GM19238 (cell line): ENCODE measurements around the gene TLE3.

Experiments
- DNase-seq: peaks from one replicate; pipeline ENCODE4 v3.0.0; 2011; ENCODE audit warnings: low spot score; ENCODE audit not compliant: insufficient read length

The TLE3 gene

DNA sequence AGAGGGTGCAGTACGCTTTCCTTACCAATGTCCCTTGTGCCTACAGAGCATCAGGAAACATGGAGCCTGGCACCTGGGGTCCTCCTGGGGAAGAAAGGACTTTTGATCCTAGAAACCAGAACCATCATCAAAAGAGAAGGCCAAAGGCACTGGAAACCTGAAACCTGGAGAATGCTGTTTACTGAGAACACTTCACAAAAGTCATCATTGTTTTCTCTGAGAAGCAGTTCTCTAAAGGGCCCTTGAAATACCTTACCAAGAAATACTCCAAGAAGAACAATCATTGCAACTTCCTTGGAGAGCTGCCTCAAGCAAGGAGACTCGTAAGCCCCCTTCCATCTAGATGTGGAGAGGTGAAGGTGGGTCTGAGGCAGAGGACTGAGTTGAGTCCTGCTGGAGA lies 66.0 kb downstream of the TLE3 start:
- no peak for DNase-seq

DNA sequence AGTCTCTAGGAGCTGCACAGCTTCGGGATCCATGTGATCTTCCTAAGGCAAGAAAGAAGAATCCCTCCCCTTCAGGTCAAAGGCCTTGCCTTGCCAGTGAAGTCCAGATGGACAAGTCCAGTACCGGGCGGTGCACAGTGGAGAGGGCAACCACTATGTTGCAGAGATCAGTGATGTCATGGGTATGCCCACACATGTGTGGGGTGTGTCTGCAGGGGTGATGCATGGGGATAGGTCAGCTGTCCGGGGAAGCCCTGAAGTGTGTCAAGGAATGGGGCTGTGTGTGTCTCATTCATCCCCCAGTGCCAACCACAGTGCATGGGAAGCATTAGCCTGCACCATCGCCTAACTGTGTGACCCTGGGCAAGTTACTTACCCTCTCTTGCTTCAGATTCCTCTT lies 66.5 kb downstream of the TLE3 start:
- no peak for DNase-seq

DNA sequence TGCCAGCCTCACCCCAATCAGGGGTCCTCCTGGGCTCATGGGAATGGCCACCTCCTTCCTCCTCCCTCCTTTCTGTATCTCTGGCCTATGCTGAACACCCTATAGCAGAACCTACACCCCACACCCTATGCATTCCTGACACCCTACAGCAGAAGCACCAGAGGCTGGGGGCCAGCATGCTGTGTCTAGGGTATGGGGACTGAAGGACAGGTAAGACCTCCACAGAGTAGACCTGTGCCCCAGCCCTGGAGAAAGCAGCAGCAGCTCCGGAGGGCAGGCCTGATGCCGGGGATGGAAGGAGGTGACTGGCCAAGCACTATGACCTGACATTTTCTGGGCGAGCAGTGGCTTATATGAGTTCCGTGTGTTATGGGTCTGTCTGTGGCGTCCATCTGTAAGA lies 66.9 kb downstream of the TLE3 start:
- DNase-seq: no peak

DNA sequence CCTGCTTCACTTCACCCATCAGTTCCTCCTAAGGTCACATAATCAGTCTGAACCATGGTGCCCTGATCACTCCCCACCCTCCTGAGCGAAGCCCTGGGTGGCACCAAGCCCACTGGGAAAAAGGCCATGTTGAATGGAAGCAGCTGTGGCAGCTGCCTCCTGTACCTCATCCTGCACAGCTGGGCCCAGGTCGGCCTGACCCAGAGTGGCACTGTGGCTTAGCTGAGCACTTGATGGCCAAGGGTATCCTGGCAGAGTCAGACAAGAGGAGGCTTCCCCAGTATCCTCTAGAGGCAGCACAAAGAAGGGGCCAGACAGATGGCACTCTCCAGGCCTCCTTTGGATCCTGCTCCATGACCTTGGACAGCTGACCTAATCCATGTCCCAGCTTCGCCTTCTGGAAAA lies 68.4 kb downstream of the TLE3 start:
- DNase-seq: no peak

DNA sequence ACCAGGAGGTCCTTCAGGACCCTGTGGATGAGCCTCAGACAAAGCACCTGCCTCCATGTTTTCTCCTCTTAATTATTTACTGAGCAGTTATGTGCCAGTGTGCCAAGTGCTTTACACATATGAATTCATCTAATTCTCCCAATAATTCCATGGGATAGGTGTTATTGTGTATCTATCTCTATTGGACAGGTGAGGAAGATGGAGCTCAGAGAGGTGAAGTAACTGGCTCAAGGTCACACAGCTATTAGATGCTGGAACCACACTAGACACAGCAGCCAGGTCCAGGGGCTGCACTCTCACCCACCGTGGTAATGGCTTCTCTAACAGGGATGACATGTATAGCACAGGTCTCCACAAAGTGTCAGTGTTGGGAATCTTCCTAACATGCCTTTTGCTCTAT lies 70.2 kb downstream of the TLE3 start:
- DNase-seq: no peak

DNA sequence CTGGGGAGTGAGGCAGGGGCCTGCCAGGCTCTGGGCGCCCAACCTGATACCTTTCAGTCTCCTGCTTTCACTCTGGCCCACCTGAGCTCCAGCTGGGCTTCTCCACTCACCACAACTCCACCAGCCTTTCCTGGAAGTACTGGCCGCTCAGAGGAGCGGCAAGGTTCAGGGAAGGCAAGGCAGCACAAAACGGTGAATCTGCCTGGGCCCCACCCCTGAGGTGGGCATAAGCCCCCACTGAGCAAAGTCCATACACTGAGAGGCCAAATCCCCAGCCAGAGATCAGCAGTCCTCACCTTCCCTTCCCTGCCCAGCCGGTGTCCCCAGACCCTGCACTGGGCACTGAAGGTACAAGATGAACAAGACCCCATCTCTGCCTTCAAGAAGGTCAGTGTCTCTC lies 70.7 kb downstream of the TLE3 start:
- DNase-seq: no peak

DNA sequence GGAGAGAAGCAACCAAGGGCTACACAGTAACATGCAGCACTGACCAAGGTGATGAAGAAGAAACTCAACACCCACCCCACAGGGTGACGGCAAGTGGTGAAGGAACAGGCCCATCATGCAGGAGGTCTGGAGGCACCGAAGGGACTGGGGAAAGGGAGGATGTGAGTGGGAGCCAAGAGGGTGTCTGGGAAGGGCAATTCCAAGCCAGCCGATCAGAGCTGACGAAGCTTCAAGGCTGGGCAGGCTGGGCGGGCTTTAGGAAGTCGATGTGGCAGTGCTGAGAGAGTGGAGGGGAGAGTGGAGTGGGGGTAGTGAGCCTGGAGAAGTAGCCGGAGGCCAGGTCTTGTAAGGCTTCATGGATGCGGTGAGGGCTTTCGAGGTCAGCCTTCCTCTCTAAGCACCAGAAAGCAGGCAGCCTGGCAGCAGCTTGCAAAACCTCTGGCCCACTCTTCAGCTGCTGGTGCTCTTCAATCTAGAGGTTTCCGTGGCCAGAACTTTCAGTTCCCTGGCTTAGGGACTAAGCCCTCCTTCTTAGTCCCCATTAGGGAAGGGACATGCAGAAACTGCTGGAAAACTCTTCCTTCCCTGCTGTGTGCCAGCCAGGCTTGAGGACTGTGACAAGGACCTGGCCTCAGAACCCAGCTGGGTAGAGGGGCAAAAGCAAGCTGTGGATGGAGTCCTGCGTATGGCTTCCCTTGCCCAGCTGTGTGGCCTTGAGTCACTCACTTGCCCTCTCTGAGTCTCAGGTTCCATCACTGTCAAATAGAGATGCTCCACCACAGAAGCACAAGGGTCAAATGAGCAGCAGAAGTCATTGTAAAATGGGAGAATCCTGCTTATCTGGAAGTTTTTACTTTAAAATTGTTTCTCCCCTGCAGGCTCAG lies 72.1 kb downstream of the TLE3 start:
- DNase-seq: no peak

DNA sequence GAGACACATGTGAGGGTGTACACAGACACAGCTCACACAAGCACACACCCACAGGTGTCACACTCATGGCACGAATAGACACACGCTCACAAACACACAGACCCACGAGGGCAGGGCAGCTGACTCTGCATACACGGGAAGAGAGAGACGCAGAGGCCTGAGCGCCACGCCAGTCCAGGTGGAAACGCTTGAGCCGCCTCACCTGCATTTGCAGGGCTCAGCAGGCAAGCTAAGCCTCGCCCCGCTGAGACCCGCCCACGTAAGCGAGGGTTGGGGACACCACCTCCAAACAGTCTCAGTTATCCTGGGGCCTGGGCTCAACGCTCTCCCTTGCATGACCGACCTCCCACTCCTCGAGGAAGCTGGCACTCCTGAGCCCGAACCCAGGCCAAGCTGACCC lies 73.2 kb downstream of the TLE3 start:
- DNase-seq: no peak

DNA sequence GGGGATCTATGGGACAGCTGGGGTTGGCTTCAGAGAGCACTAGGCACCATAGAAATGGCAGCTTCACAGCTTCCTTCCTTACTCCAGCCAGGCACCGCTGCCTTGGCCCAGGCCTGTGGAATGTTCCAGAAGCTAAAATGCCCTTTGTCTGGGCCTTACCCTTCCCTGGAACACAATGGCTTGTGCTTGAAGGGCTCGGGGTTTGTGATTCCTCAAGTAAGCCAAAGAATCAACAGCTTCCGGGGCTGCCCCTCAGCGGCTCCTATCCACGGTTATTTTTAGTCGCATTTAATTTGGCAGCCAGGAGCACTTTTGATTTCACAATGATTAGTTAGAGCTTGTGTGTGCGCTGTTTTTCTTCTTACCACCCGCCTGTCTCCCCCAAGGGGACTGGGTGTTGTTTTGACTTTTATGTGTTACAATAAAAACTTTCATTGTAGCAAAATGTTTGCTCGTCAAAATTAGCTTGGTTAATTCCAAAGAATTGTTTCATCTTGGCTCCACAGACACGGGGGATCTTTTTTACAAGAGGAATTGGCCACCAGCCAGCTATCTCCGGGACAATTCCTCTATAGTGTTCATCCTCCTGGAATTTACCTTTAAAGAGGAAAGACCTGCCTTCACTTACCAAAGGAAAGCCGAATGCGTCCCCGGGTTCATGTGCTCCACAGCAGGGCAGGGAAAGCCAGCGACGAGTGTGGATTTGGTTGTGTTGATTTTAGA lies 73.8 kb downstream of the TLE3 start:
- no peak for DNase-seq

DNA sequence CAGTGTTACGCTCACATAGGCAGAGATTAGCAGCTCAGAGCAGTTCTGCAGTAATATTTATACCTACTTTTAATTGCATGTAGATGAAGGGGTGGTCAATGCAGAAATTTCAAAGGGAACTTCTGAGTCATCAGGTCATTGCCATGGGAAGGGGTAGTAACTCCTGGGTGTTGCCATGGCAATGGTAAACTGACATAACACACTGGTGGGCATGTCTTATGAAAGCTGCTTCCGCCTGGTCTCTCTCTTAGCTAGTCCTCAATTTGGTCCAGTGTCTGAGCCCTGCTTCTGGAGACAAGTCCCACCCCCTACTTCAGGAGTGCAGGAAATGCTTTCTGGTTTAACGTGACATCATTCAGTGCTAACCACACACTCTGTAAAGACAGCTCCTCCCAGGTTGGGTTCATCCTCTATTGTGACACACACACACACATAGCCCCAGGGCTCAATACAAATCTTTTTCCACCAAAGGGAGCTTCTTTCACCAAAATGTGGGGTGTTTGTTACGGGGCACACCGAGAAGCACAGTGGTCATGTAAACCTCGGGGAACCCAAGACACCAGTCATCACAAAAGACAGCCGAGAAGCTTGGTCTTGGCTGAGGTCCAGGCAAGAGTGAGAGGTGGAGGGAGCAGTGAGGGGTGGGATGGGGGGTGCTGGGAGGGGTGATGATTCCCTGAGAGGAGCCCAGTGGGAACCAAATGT lies 74.5 kb downstream of the TLE3 start:
- peak; percentile 52 for DNase-seq

DNA sequence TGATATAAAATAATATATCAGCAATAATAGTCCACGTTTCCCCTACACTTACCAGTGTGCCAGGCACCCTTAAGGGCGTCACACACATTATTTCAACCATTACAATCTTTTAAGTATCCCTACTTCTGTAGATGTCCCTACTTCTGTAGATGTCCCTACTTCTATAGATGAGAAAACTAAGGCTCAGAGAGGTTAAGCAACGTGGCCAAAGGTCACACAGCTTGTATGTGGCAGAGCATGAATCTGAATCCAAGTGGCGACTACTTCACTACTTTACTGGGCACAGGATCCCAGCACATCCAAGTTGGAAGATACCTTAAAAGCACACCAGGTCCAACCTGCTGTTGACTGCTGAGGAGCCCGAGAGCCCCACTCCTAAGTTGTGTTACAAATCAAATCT lies 77.5 kb downstream of the TLE3 start:
- no peak for DNase-seq

DNA sequence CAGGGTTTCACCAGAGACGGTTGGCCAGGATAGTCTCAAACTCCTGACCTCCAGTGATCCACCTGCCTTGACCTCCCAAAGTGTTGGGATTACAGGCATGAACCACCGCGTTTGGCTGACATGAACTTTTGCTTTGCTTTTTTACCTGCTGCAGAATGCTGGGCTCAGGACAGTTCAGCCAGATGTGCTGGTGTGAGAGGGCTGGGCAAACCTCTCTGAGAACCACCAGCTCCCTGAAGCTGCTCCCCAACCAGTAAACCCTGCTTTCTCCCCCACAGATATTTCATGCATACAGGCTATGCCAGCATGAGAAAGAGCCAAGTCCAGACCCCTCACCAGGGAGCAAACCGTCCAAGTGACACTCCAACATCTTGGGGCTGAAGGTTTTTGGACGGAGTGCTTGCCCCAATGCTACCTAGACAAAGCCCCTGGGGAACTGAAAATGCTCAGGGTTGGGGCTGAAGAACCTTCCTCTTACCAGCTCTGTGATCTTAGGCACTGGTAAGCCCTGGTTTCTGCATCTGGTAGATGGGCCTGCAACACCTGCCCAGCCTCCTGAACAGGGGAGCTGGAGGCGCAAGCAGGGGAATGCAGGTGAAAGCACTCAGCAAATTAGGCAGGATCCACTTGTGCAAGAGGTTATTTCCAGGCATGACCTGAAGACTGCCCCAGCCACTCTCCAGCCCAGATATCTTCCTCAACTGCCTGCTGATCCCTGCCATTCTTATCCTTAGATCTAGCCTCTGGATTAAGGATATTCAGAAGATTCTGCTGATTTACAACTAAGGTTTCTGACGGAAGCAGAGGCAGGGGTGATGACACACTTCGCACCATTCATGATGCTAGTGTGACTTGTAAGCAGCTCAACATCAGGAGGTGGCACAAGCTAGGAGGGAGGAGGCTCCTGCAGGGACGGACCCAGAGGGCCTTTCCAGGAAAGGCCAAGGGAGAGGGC lies 78.8 kb downstream of the TLE3 start:
- no peak for DNase-seq

DNA sequence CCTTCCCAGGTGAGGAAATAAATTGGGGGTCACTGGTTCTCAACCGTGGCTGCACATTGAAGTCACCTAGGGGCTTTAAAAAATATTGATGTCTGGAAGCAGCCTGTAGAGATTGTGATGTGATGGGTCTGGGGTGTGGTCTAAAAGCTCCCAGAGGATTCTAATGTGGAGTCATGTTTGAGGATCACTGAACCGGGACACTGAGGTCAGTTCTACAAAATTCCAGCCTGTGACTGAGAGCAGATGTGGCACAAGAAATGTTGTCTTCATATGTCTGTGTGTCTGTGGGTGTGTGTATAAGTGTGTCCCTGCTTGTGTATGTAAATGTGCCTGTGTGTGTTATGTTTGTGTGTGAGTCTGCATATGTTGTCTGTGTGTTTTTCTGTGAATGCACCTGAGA lies 79.9 kb downstream of the TLE3 start:
- no peak for DNase-seq

DNA sequence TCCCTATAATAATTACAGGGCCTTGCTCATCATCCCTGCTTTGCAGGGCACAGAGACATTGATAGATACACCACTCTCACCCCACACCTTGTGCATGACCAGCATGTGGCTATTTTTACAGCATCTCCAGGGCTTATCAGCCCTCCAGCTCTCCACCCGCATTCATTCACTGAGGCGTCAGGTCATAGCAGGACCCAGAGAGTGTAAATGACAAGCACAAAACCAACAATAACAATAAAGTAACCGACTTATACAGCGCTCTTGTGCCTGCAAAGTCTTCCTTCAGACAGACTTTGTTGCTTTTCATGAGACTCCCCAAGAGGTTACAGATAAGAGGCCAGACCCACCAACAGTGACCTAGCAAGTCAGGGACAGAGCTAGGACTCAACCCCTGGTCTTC lies 80.7 kb downstream of the TLE3 start:
- DNase-seq: no peak

DNA sequence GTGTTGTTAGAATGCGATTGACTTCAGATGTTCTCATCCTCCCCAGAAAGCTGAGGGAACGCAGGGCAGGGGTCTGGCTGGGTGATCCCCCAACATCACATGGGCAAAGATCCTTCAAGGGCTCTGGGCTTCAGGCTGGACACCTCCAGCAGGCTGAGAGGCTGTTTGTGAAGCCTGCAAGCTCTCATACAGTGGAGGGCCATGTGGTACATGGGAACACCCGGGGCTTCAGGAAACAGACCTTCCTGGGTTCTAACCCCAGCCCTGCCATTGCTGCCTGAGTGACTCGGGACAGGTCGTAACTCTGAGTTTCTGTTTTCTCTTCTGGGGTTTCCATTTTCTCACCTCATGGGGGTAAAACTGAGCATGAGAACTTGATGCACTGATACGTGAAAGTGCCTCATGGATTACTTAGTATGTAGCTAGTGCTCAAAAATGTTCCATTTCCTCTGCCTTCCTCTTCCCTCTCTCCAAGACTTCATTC lies 81.2 kb downstream of the TLE3 start:
- DNase-seq: no peak

DNA sequence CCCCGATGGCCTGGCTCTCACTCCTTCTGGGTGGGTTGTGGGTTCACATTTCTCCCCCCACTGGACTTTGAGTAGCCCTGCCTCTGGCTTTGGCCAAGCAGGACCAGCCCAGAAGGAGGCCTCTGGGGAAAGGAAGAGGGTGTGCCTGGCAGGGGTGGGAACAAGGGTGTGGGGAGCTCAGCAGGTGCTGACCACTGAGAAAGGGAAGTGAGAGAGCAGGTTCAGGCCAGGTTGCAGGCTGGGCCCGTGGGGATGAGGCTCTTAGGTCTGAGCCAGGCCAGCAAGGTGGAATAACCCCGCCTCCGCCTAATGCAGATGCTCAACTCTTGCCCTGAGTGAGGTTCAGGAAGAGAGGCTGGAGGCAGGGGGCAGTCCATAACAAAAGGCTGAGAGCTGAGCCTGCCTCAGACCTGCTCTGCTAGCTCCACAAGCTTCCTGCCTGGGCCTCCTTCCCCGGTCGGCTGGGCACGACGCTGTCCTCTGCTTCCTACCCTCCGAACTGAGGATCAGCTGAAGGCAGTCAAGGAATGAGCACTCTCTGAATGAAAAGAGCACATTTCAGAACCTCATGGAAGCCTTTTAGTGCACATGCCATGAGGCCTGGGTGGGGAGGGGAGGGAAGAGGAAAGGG lies 82.7 kb downstream of the TLE3 start:
- DNase-seq: peak; percentile 92

DNA sequence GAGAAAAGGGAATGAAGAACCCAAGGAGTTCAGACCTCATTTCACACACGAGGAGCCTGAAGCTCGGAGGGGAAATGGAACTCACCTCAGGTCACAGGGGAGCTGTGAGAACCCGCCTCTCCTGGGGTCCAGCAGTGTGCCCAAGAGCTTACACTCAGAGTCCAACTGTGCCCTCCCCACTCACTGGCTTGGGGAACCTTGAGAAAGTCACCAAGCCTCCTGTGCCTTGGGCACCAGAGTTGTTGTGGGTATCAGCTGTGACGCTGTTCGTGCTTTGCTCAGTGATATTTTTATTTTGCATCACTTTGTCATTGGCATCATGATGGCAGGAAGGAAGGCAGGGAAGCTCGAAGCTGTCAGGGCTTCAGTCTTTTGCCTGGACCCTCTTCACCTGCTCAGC lies 83.4 kb downstream of the TLE3 start:
- no peak for DNase-seq

DNA sequence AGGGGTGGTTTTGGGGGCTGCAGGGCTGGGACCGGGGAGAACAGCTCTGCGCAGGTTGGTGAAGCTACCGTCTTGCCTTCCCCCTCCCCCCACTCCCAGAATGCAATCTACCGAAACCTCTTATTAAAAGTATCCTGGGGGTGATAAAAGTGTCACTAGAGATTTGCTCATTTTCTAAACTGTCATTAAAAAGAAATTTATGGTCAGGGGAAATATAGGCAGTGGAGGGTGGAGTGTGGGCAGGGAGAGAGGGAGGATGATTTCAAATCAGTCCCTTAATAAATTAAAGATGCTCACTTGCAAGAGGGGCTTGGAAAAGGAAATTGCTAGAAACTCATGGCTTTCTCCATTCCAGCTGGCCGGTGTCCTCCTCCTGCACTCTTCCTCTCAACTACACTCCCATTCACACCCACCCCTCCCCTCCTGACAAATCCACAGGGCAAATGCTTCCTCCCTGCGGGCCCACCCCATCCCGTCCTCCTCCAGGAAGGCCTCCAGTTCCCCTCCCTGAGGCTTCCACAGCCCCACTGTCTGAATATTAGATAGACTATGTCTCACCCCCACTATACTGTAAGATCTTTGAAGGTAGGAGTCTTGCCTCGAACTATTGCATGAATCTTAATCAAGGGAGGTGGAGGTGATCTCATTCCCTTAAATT lies 83.9 kb downstream of the TLE3 start:
- DNase-seq: no peak

DNA sequence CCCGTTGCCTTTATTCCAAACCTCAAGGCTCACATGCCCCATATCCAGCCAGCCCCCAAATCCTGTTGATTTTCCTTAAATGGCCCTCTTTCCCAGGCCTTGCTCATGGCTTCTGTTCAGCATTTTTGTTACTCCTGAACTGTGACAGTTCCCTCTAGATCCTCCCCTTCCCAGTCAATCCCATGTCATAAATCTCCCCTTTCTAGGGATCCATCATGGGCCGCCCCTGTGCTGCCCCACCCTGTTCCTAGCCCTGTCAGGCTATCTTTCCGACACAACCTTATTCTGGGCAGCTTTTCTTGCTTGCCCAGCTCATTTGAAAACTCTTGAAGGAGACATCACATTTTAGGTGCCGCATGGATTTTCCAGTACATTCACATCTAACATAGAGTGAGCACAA lies 84.8 kb downstream of the TLE3 start:
- no peak for DNase-seq

DNA sequence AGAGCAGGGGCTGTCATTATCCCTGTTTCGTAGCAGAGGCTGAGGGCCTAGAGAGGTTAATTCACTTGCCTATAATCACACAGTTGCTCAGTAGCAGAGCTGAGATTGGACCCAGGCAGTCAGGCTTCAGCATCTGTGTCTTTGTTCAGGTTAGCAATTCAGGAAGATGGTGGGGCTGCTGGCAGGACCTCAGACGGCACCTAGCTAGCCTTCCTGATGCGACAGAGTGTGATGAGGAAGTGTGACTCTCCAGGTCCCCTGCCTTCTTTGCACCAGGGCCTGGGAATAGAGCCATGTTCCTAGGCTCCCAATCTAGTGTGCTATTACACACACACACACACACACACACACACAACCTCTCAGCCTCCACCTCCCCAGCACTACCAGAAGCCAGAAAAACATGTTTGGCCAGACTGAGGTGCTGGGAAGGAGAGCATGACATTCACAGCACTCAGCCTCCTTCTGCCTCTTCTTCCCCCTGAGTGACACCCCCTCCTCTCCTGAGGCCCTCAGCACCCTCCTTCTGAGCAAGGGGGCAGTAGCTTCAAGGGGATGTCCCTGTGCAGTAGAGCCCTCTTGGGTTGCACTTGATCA lies 88.9 kb downstream of the TLE3 start:
- no peak for DNase-seq
